Right lung (tissue), 5 donors: ENCODE data around the gene RFX3. TPM values are rescaled to one million over a fixed set of nuclear protein-coding genes. Genes with fewer than 3 reads are reported as not detected.
"Not testable (repeated sequence)": the region's sequence is repeated elsewhere in the genome, so short reads cannot be mapped to it uniquely, and the experiment has no call there.

Source experiments
- DNase-seq, 2 donors: peaks; one replicate each; pipeline ENCODE4 v3.0.0-alpha.2; 2013
- polyA plus RNA-seq, 5 donors: library from polyadenylated mRNA; unstranded; fragments of 120-200 nt; gene quantifications; one replicate each; pipeline versions ENCODE4 v1.2.1 to v1.2.3, GENCODE V29; 2013; ENCODE audit warnings: inconsistent platforms in 1 of 5, low replicate concordance in 1 of 5; ENCODE audit not compliant: insufficient read length in 5 of 5, insufficient read depth in 1 of 5

The RFX3 gene
- polyA plus RNA-seq, 5 donors, result 10.7 to 21.3 (median 19.6) TPM

- DNase-seq, result no peak
Measured at GRCh38 chr9:3359048-3359692, 166.6 kb downstream of the RFX3 start.

- no peak for DNase-seq
Measured at GRCh38 chr9:3348169-3348568, 177.6 kb downstream of the RFX3 start.

GRCh38 chr9:3346549-3346948 is 179.3 kb downstream of the RFX3 start:
- DNase-seq, result no peak

- no peak for DNase-seq
Measured at GRCh38 chr9:3343671-3344070, 182.1 kb downstream of the RFX3 start.

- no peak for DNase-seq
Measured at GRCh38 chr9:3342159-3342777, 183.5 kb downstream of the RFX3 start.

- DNase-seq, result no peak
Measured at GRCh38 chr9:3337515-3338225, 188.1 kb downstream of the RFX3 start.

- DNase-seq, result no peak
Measured at GRCh38 chr9:3336951-3337350, 188.8 kb downstream of the RFX3 start.

- no peak for DNase-seq
Measured at GRCh38 chr9:3332802-3333201, 193.0 kb downstream of the RFX3 start.

- no peak for DNase-seq
Measured at GRCh38 chr9:3331801-3332200, 194.0 kb downstream of the RFX3 start.

- DNase-seq, result no peak
Measured at GRCh38 chr9:3330792-3331420, 194.9 kb downstream of the RFX3 start.

- no peak for DNase-seq
Measured at GRCh38 chr9:3329361-3329760, 196.4 kb downstream of the RFX3 start.

GRCh38 chr9:3323714-3324113 is 202.1 kb downstream of the RFX3 start:
- no peak for DNase-seq

- DNase-seq, result no peak
Measured at GRCh38 chr9:3321186-3321585, 204.6 kb downstream of the RFX3 start.

GRCh38 chr9:3312595-3312994 is 213.2 kb downstream of the RFX3 start:
- DNase-seq, result not testable (repeated sequence)

GRCh38 chr9:3308609-3309008 is 217.2 kb downstream of the RFX3 start:
- DNase-seq, result no peak

GRCh38 chr9:3304388-3304787 is 221.4 kb downstream of the RFX3 start:
- not testable (repeated sequence) for DNase-seq

- DNase-seq, result no peak
Measured at GRCh38 chr9:3299872-3300271, 225.9 kb downstream of the RFX3 start.

GRCh38 chr9:3296536-3296935 is 229.3 kb downstream of the RFX3 start:
- DNase-seq, result no peak

GRCh38 chr9:3292311-3292710 is 233.5 kb downstream of the RFX3 start:
- no peak for DNase-seq

GRCh38 chr9:3290231-3290840 is 235.5 kb downstream of the RFX3 start:
- no peak for DNase-seq

GRCh38 chr9:3288686-3289085 is 237.1 kb downstream of the RFX3 start:
- no peak for DNase-seq
